Measurements from ENCODE around the gene C6orf47. TPM values are rescaled to one million over a fixed set of nuclear protein-coding genes. Genes with fewer than 3 reads are reported as not detected.

C6orf47 gene
- total RNA-seq, 2 donors from 2014 or later: 13.3 to 16.9 TPM

- no peak for ATAC-seq
- DNase-seq: no peak
- H3K4me1 Mint-ChIP-seq: peaks cover 13% of the 10 kb centered on the region
- no peaks in the 10 kb centered on the region for H3K27me3 Mint-ChIP-seq
- H3K27ac Mint-ChIP-seq: no peak overlapping the region
- no peak overlapping the region for H3K4me3 Mint-ChIP-seq
- no peaks in the 10 kb centered on the region for H3K9me3 ChIP-seq (ENCODE audit: control insufficient read depth, low read length, poor library complexity, severe bottlenecking)
- peaks cover 14% of the 10 kb centered on the region for H3K36me3 Mint-ChIP-seq (ENCODE audit: low read depth)
Measured at GRCh38 chr6:31692886-31693285, 32.3 kb upstream of the C6orf47 start.

GRCh38 chr6:31692353-31692752, 31.8 kb upstream of the C6orf47 start:
- H3K9me3 ChIP-seq (ENCODE audit: control insufficient read depth, low read length, poor library complexity, severe bottlenecking): no peaks in the 10 kb centered on the region
- no peak overlapping the region for H3K4me3 Mint-ChIP-seq
- no peak overlapping the region for H3K27ac Mint-ChIP-seq
- ATAC-seq (no peak), DNase-seq (no peak)
- H3K4me1 Mint-ChIP-seq: peaks cover 8% of the 10 kb centered on the region
- no peaks in the 10 kb centered on the region for H3K27me3 Mint-ChIP-seq
- peaks cover 9% of the 10 kb centered on the region for H3K36me3 Mint-ChIP-seq (ENCODE audit: low read depth)

GRCh38 chr6:31691564-31692108, 31.1 kb upstream of the C6orf47 start:
- Mint-ChIP-seq H3K4me1 (peaks cover 5% of the 10 kb centered on the region), H3K27ac (no peak overlapping the region), H3K4me3 (no peak overlapping the region), H3K27me3 (no peaks in the 10 kb centered on the region), H3K36me3 (ENCODE audit: low read depth) (peaks cover 6% of the 10 kb centered on the region)
- no peaks in the 10 kb centered on the region for H3K9me3 ChIP-seq (ENCODE audit: control insufficient read depth, low read length, poor library complexity, severe bottlenecking)
- DNase-seq (no peak), ATAC-seq (no peak)

DNA sequence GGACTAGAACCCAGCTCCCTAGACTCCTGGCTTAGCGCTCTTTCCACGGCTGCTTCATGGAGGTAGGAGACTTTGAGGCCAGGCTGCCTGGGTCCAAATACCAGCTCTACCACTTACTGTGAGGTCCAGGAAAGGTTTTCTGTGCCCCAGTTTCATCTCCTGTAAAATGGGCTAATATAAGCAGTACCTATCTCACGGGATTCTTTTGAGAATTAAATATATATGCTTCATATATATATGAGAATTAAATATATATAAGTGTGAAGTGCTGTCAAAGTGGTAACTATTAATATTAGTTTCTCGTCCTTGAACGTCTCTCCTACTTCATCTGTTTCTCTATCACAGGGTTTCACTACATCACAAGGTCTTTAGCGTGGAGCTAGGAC, 30.5 kb upstream of the C6orf47 start:
- H3K27ac Mint-ChIP-seq: no peak overlapping the region
- no peaks in the 10 kb centered on the region for H3K9me3 ChIP-seq (ENCODE audit: control insufficient read depth, low read length, poor library complexity, severe bottlenecking)
- no peak for ATAC-seq
- H3K36me3 Mint-ChIP-seq (ENCODE audit: low read depth): peaks cover 9% of the 10 kb centered on the region
- no peak overlapping the region for H3K4me3 Mint-ChIP-seq
- peaks cover 7% of the 10 kb centered on the region for H3K4me1 Mint-ChIP-seq
- DNase-seq: no peak
- no peaks in the 10 kb centered on the region for H3K27me3 Mint-ChIP-seq

GRCh38 chr6:31690231-31691077, 29.9 kb upstream of the C6orf47 start:
- Mint-ChIP-seq H3K36me3 (ENCODE audit: low read depth) (peaks cover 9% of the 10 kb centered on the region), H3K4me3 (peak overlapping the region; percentile 49), H3K4me1 (peaks cover 7% of the 10 kb centered on the region), H3K27ac (peak overlapping the region; percentile 34), H3K27me3 (no peaks in the 10 kb centered on the region)
- DNase-seq: no peak
- no peaks in the 10 kb centered on the region for H3K9me3 ChIP-seq (ENCODE audit: control insufficient read depth, low read length, poor library complexity, severe bottlenecking)
- no peak for ATAC-seq

GRCh38 chr6:31689249-31690110, 28.9 kb upstream of the C6orf47 start:
- DNase-seq (no peak), ATAC-seq (no peak)
- H3K9me3 ChIP-seq (ENCODE audit: control insufficient read depth, low read length, poor library complexity, severe bottlenecking): no peaks in the 10 kb centered on the region
- H3K36me3 Mint-ChIP-seq (ENCODE audit: low read depth): peaks cover 9% of the 10 kb centered on the region
- H3K27me3 Mint-ChIP-seq: no peaks in the 10 kb centered on the region
- no peak overlapping the region for H3K4me3 Mint-ChIP-seq
- H3K27ac Mint-ChIP-seq: peak overlapping the region; percentile 34
- peaks cover 7% of the 10 kb centered on the region for H3K4me1 Mint-ChIP-seq

- no peaks in the 10 kb centered on the region for H3K9me3 ChIP-seq (ENCODE audit: control insufficient read depth, low read length, poor library complexity, severe bottlenecking)
- Mint-ChIP-seq H3K4me3 (no peak overlapping the region), H3K27me3 (no peaks in the 10 kb centered on the region), H3K4me1 (peaks cover 7% of the 10 kb centered on the region), H3K27ac (no peak overlapping the region), H3K36me3 (ENCODE audit: low read depth) (peaks cover 9% of the 10 kb centered on the region)
- DNase-seq: no peak
- ATAC-seq: no peak
Measured at GRCh38 chr6:31687860-31688693, 27.5 kb upstream of the C6orf47 start.

DNA sequence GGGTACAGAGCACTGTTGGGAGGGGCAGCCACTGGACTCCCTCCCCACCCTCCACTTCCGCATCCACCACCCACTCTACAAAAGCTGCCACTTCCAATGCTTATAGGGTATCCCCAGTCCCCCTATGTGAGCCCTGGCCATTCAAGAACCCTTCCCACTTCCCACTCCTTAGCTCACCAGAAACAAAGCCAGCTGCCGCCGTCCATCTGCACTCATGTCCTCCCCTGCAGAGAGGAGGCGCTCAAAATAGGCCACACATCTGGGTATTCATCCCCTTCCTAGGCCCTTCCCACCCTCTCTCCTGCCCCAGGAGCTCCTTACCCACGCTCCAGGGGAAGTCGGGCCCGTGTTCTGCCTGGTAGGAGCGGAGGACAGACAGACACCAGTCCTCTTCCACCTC, 26.7 kb upstream of the C6orf47 start:
- Mint-ChIP-seq H3K36me3 (ENCODE audit: low read depth) (peaks cover 5% of the 10 kb centered on the region), H3K4me3 (no peak overlapping the region), H3K27ac (no peak overlapping the region), H3K4me1 (peaks cover 8% of the 10 kb centered on the region), H3K27me3 (no peaks in the 10 kb centered on the region)
- no peak for ATAC-seq
- H3K9me3 ChIP-seq (ENCODE audit: control insufficient read depth, low read length, poor library complexity, severe bottlenecking): no peaks in the 10 kb centered on the region
- DNase-seq: no peak

DNA sequence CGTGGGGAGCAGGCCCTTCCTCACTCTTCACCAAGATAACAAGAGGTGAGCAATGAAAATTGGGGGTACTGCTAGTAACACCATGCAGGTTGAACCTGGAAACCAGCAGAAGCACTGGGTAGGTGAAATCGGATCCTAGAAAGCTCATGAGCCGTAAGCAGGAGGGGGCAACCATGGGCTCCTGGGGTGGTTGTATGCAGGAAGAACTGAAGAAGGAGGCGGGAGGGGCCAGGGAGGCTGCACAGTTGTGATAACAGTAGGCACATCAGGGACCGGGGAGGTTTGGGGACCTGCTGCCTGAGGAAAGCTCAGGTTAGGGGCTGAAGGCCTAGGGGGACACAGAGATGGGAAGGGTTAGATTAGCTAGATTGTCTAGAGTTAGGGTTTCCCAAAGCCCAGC, 25.9 kb upstream of the C6orf47 start:
- H3K27ac Mint-ChIP-seq: peak overlapping the region; percentile 84
- peaks cover 11% of the 10 kb centered on the region for H3K4me1 Mint-ChIP-seq
- DNase-seq (no peak), ATAC-seq (no peak)
- H3K4me3 Mint-ChIP-seq: no peak overlapping the region
- H3K36me3 Mint-ChIP-seq (ENCODE audit: low read depth): peaks cover 4% of the 10 kb centered on the region
- H3K27me3 Mint-ChIP-seq: no peaks in the 10 kb centered on the region
- no peaks in the 10 kb centered on the region for H3K9me3 ChIP-seq (ENCODE audit: control insufficient read depth, low read length, poor library complexity, severe bottlenecking)

DNA sequence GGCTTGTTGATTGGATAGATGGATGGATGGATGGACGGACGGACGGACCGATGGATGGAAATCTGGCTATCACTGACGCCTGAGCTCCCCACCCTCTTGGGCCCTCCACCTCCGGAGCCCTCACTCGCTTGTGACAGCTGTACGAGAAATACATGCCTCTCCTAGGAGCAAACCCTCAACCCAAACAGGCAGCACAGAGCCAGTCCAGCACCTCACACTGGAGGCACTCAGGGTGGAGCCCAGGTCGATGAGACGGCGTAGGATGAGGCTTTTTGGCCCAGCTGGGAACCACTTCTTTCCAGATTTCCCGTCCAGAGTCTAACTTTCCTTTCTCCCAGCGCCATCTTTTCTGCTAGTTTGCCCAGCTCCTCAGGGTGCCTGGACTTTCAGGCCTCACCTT, 23.0 kb upstream of the C6orf47 start:
- no peak overlapping the region for H3K4me3 Mint-ChIP-seq
- H3K36me3 Mint-ChIP-seq (ENCODE audit: low read depth): peaks cover 4% of the 10 kb centered on the region
- ATAC-seq (no peak), DNase-seq (no peak)
- H3K4me1 Mint-ChIP-seq: peaks cover 26% of the 10 kb centered on the region
- no peaks in the 10 kb centered on the region for H3K27me3 Mint-ChIP-seq
- H3K9me3 ChIP-seq (ENCODE audit: control insufficient read depth, low read length, poor library complexity, severe bottlenecking): no peaks in the 10 kb centered on the region
- H3K27ac Mint-ChIP-seq: no peak overlapping the region

DNA sequence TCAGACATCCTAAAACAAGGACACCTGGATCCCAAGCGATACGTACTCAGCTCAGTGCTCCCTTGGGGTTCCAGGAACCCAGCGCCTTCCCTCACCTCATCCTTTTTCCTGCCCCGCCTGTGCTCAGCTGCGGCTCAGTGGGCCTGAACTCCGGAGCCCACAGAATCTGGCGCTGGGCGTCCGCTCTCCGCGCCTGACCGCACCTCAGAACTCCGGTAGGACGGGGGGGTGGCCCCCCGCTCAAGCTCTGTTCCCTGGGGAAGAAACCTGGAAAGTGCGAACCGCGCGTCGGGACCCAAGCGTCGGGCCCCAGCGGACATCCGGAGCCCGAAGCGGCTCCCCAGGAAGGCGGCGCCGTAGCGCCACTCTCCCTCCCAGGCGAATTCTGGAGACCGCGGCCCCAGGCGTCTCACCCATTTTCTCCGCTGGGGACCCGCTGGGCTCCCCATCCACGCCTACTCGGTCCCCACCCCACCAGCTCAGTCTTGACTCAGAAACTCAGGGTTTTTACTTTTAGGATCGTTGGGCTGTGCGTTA, 20.6 kb upstream of the C6orf47 start:
- H3K4me3 Mint-ChIP-seq: peak overlapping the region; percentile 93
- H3K27ac Mint-ChIP-seq: peak overlapping the region; percentile 96
- H3K4me1 Mint-ChIP-seq: peaks cover 32% of the 10 kb centered on the region
- DNase-seq (peak in 1 of 3 donors; percentile 25), ATAC-seq (peak; percentile 66)
- H3K27me3 Mint-ChIP-seq: no peaks in the 10 kb centered on the region
- no peaks in the 10 kb centered on the region for H3K9me3 ChIP-seq (ENCODE audit: control insufficient read depth, low read length, poor library complexity, severe bottlenecking)
- peaks cover 1% of the 10 kb centered on the region for H3K36me3 Mint-ChIP-seq (ENCODE audit: low read depth)

GRCh38 chr6:31680226-31681134, 19.9 kb upstream of the C6orf47 start, which contains the start of gene LY6G5C:
TSS of gene LY6G5C (minus strand) at chr6:31681067. CDS start at chr6:31680373, 694 bp downstream.
- DNase-seq: peak; percentile 32 to 44 (median 38)
- H3K27ac Mint-ChIP-seq: peak within 1 kb of the TSS; percentile 96
- no peaks in the 10 kb centered on the region for H3K36me3 Mint-ChIP-seq (ENCODE audit: low read depth)
- H3K27me3 Mint-ChIP-seq: no peaks in the 10 kb centered on the region
- H3K4me1 Mint-ChIP-seq: peaks cover 31% of the 10 kb centered on the region
- ATAC-seq: peak; percentile 77
- H3K9me3 ChIP-seq (ENCODE audit: control insufficient read depth, low read length, poor library complexity, severe bottlenecking): no peaks in the 10 kb centered on the region
- peak within 1 kb of the TSS; percentile 93 for H3K4me3 Mint-ChIP-seq

Measured in T-helper 17 cell (primary cell).